Upper lobe of left lung (tissue), 4 donors: Measurements from ENCODE around the gene RAI1.

ENCODE experiments used
- EP300 ChIP-seq, 4 donors: sonication (generic); formaldehyde crosslinking; IDR thresholded peaks; one replicate each; pipeline ENCODE4 v1.5.1; 2017; ENCODE audit warnings: antibody characterized with exemption in 4 of 4, control low read depth in 2 of 4
- POLR2A ChIP-seq, 4 donors: fragments of 450-650 bp; IDR thresholded peaks; one replicate each; pipeline ENCODE4 v1.5.1; 2016 to 2017; ENCODE audit warnings: antibody characterized with exemption in 4 of 4, mild to moderate bottlenecking in 2 of 4
- POLR2AphosphoS5 ChIP-seq, 2 donors: sonication (generic); formaldehyde crosslinking; IDR thresholded peaks; one replicate each; pipeline ENCODE4 v1.5.1; 2017; ENCODE audit warnings: antibody characterized with exemption in 2 of 2
- TF ChIP-seq, protein P1 (sequence below), 6 experiments: fragments of 450-650 bp in 4 of 6; fragments of 200-600 bp in 2 of 6; sonication (generic) in 2 of 6; IDR thresholded peaks; one replicate each; pipeline ENCODE4 v1.5.1; 2016 to 2019; ENCODE audit warnings: antibody characterized with exemption in 6 of 6

DNA sequence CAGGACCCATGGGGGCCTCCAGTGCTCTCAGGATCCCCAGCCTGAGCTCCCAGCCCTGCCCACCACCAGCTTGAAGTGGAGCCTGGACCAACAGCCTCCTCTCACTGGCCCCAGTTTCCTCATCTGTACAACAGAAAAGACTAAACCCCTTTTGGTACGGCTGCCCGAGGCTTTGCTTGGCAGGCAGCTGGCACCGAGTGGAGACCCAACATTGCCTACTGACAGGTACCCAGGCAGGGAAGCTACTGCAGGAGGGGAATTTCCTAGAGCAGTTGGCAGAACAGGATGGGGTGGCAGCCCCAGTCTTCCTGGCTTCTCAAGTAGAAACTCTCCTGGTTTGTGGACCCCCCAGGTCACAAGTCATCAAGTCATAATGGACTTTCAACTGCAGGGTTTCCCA, 141.4 kb downstream of the RAI1 start:
- no peak for TF ChIP-seq POLR2A (IDR thresholded peaks at IDR 0.05)
- no peak for TF ChIP-seq POLR2AphosphoS5 (IDR thresholded peaks at IDR 0.05)
- TF ChIP-seq, protein P1, sequence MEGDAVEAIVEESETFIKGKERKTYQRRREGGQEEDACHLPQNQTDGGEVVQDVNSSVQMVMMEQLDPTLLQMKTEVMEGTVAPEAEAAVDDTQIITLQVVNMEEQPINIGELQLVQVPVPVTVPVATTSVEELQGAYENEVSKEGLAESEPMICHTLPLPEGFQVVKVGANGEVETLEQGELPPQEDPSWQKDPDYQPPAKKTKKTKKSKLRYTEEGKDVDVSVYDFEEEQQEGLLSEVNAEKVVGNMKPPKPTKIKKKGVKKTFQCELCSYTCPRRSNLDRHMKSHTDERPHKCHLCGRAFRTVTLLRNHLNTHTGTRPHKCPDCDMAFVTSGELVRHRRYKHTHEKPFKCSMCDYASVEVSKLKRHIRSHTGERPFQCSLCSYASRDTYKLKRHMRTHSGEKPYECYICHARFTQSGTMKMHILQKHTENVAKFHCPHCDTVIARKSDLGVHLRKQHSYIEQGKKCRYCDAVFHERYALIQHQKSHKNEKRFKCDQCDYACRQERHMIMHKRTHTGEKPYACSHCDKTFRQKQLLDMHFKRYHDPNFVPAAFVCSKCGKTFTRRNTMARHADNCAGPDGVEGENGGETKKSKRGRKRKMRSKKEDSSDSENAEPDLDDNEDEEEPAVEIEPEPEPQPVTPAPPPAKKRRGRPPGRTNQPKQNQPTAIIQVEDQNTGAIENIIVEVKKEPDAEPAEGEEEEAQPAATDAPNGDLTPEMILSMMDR (IDR thresholded peaks at IDR 0.05): no peak
- TF ChIP-seq EP300 (IDR thresholded peaks at IDR 0.05): no peak
